ENCODE results near the gene CD40LG.

CD40LG gene

DNA sequence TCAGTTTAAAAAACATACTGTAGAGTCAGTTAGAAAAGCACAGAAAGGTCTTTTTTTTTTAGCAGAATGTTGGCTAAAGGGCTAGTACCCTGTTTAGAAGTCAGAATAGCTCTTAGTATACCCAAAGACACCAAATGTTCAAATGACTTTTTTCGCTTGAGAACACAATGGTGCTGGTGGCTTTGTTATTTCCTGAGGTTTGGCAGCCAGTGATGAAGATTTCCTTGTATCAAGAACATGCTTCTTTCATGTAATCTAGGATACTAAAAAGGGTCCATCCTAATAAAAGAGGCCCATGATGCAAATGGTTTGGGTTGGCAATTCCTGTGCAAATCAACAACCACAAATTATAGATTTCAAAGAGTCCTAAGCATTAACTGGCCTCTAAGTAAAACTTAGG, 21.1 kb upstream of the CD40LG start:
- Histone ChIP-seq H3K9ac (ENCODE audit: low read length) (no peak overlapping the region), H3K4me3 (ENCODE audit: low read length) (no peak overlapping the region), H3K27me3 (ENCODE audit: control insufficient read depth, insufficient read depth, low read length) (no peaks in the 10 kb centered on the region), H3K9me3 (ENCODE audit: control insufficient read depth, low read length) (no peaks in the 10 kb centered on the region), H3K4me1 (ENCODE audit: control insufficient read depth, insufficient read depth, low read length) (no peaks in the 10 kb centered on the region), H3K36me3 (ENCODE audit: control insufficient read depth, insufficient read depth, low read length) (no peaks in the 10 kb centered on the region)

DNA sequence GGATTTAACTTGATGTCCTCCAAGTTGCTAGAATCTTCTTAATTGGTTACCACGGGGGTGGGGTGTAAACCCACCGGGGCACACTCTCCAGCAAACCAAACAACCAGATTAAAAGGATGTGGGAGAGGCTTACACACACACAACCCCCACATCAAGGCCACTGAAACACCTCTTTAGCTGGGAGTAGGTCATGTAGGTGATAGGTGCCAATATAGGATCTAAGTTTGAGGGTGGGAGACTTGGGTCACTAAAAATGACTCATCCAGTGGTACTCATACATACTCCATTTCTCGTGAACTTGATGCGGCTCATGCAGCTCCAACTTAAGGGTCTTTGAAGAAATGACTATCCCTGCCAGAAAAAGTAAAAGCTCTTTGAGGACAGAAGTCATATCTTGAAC, 20.5 kb upstream of the CD40LG start:
- no peak overlapping the region for H3K9ac ChIP-seq (ENCODE audit: low read length)
- no peaks in the 10 kb centered on the region for H3K9me3 ChIP-seq (ENCODE audit: control insufficient read depth, low read length)
- H3K27me3 ChIP-seq (ENCODE audit: control insufficient read depth, insufficient read depth, low read length): no peaks in the 10 kb centered on the region
- H3K4me1 ChIP-seq (ENCODE audit: control insufficient read depth, insufficient read depth, low read length): no peaks in the 10 kb centered on the region
- H3K4me3 ChIP-seq (ENCODE audit: low read length): no peak overlapping the region
- H3K36me3 ChIP-seq (ENCODE audit: control insufficient read depth, insufficient read depth, low read length): no peaks in the 10 kb centered on the region

DNA sequence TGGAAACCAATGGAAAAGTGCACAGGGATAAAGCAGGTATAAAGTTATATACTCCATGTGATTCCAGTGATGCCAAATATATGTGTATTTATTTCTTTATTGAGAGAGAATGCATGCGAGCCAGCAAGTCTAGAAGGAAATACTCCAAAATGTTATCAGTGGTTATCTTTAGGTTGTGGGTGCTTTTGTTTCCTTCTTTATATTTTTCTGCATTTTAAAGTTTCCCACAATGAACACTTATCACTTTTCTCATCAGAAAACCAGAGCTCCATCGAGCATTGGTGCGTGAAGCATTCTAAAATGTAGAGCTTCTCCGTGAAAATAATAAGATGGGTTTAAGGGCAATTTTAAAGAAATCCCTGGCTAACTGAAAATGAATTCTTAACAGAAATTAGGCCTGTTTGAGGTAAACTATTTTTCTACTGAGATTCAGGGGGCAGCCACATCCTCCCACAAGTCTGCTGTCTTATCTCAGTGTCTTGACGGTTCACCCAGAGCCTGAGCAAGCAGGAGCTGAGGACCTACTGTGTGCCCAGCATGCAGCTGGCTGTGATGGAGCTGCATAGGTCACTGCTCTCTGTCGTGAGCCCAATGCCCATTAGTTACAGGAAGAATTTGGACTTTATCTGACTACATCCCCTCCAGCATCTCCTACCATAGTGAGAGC, 18.7 kb upstream of the CD40LG start:
- no peaks in the 10 kb centered on the region for H3K27me3 ChIP-seq (ENCODE audit: control insufficient read depth, insufficient read depth, low read length)
- no peaks in the 10 kb centered on the region for H3K9me3 ChIP-seq (ENCODE audit: control insufficient read depth, low read length)
- no peaks in the 10 kb centered on the region for H3K36me3 ChIP-seq (ENCODE audit: control insufficient read depth, insufficient read depth, low read length)
- H3K4me3 ChIP-seq (ENCODE audit: low read length): no peak overlapping the region
- H3K9ac ChIP-seq (ENCODE audit: low read length): no peak overlapping the region
- no peaks in the 10 kb centered on the region for H3K4me1 ChIP-seq (ENCODE audit: control insufficient read depth, insufficient read depth, low read length)

DNA sequence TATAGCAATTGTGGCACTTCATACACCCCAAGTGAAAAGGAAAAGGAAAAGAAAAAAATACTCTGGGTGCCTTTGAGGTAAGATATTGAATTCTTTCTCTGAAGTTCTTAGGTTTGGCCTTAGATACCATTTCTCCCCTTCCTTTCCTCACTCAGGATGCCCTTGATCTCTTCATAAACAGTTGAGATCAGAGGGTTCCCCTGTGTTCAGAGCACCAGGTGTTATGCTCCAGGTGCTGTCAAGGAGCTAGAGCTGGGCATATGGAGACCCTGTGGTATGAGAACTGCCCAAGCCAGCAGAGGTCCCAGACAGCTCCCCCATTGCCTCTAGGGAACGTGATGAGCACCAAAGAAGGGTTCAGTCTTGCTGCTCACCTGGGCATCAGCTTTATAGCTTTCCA, 17.1 kb upstream of the CD40LG start:
- H3K9ac ChIP-seq (ENCODE audit: low read length): no peak overlapping the region
- no peak overlapping the region for H3K4me3 ChIP-seq (ENCODE audit: low read length)
- H3K4me1 ChIP-seq (ENCODE audit: control insufficient read depth, insufficient read depth, low read length): no peaks in the 10 kb centered on the region
- H3K27me3 ChIP-seq (ENCODE audit: control insufficient read depth, insufficient read depth, low read length): no peaks in the 10 kb centered on the region
- H3K36me3 ChIP-seq (ENCODE audit: control insufficient read depth, insufficient read depth, low read length): no peaks in the 10 kb centered on the region
- no peaks in the 10 kb centered on the region for H3K9me3 ChIP-seq (ENCODE audit: control insufficient read depth, low read length)

DNA sequence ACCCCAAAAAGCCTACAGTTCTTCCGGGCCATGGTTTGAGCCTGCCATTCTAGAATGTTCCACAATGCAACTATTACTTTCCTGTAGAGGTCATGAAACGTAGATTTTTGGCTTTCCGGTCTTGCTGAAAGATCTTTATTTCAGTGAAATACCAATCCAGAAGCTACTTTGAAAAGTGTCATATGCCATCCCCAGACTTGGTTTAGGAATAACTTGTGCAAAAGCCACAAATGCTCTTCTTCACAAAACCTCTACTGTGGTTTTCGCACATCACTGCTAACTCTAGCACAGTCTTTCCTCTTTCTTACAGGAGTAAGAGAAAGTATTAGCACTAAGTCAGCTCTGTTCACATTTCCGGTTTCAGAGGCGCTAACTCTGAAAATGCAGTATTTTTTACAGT, 12.7 kb upstream of the CD40LG start:
- H3K4me1 ChIP-seq (ENCODE audit: control insufficient read depth, insufficient read depth, low read length): no peaks in the 10 kb centered on the region
- H3K9me3 ChIP-seq (ENCODE audit: control insufficient read depth, low read length): no peaks in the 10 kb centered on the region
- H3K27me3 ChIP-seq (ENCODE audit: control insufficient read depth, insufficient read depth, low read length): no peaks in the 10 kb centered on the region
- H3K4me3 ChIP-seq (ENCODE audit: low read length): no peak overlapping the region
- H3K36me3 ChIP-seq (ENCODE audit: control insufficient read depth, insufficient read depth, low read length): no peaks in the 10 kb centered on the region
- H3K9ac ChIP-seq (ENCODE audit: low read length): no peak overlapping the region

DNA sequence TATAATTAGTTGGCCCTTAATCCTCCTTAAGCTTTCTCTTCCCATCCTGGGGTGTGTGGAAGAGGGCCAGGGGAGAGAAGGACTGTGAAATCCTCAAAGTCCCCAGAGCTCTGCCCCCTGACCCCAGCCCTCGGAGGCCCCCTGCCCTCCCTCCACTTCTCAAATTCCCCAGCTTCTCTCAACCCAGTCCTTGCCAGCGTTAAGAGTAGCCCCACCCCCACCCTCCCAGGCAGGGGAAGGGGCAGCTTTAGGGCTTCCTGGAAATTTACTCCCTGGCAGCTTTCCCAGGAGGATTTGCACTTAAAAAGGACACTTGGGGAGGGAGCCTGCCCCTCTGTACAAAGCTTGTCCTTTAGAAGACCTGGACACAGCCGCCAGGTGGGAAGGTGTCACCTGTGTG, 11.8 kb upstream of the CD40LG start:
- Histone ChIP-seq H3K27me3 (ENCODE audit: control insufficient read depth, insufficient read depth, low read length) (no peaks in the 10 kb centered on the region), H3K36me3 (ENCODE audit: control insufficient read depth, insufficient read depth, low read length) (no peaks in the 10 kb centered on the region), H3K4me3 (ENCODE audit: low read length) (no peak overlapping the region), H3K9me3 (ENCODE audit: control insufficient read depth, low read length) (no peaks in the 10 kb centered on the region), H3K9ac (ENCODE audit: low read length) (no peak overlapping the region), H3K4me1 (ENCODE audit: control insufficient read depth, insufficient read depth, low read length) (no peaks in the 10 kb centered on the region)

DNA sequence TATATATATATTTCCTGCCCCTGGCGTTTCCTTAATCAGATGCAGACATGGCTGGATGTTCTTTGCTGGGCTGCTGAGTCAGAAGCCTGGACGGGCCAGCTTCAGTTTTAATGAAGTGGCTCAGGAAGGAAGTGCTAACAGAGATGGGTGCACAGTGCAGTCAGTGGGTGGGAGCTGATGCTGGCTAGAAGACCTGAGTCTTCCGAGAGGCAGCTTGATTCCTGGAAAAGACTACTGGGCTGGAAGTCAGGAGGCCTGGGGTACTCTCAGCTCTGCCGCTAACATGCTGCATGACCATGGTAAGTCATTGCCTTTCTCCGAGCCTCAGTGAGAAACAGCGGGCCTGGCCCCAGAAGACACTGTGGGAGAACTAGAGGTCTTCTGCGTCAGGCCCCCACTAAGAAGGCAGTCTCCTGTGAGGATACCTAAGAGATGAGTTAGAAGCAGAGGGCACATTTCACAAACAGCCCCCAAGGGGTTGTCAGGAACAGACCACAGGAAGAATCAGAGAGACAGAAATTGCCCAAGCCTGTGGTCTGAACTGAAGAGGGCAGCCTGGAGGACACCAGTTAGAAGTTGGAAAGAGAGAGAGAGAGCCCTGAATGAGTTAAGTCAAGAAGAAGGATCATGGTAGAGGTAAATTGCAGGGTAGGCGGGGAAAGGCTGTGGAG, 8.3 kb upstream of the CD40LG start:
- H3K9me3 ChIP-seq (ENCODE audit: control insufficient read depth, low read length): no peaks in the 10 kb centered on the region
- H3K27me3 ChIP-seq (ENCODE audit: control insufficient read depth, insufficient read depth, low read length): no peaks in the 10 kb centered on the region
- no peaks in the 10 kb centered on the region for H3K4me1 ChIP-seq (ENCODE audit: control insufficient read depth, insufficient read depth, low read length)
- no peaks in the 10 kb centered on the region for H3K36me3 ChIP-seq (ENCODE audit: control insufficient read depth, insufficient read depth, low read length)
- H3K4me3 ChIP-seq (ENCODE audit: low read length): no peak overlapping the region
- H3K9ac ChIP-seq (ENCODE audit: low read length): no peak overlapping the region

DNA sequence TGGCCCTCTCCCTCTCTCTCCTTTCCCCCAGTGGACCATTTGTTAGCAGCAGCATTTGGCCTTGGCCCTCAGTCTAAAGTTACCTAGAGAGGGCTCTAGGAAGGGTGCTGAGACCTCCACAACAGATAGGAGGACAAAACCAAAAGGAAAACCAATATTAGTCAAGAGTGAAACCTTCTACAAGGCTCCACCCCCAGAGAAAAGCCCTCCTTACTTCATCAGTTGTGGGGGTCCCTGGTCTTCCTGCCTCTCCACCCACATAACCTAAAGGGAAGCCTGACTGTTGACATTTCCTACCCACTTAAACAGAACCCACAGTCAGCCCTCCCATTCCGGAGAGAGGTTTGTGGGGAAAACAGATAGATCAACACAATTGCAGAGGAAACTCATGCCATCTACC, 4.7 kb upstream of the CD40LG start:
- Histone ChIP-seq H3K36me3 (ENCODE audit: control insufficient read depth, insufficient read depth, low read length) (no peaks in the 10 kb centered on the region), H3K9ac (ENCODE audit: low read length) (no peak overlapping the region), H3K27me3 (ENCODE audit: control insufficient read depth, insufficient read depth, low read length) (no peaks in the 10 kb centered on the region), H3K4me3 (ENCODE audit: low read length) (no peak overlapping the region), H3K9me3 (ENCODE audit: control insufficient read depth, low read length) (no peaks in the 10 kb centered on the region), H3K4me1 (ENCODE audit: control insufficient read depth, insufficient read depth, low read length) (no peaks in the 10 kb centered on the region)

DNA sequence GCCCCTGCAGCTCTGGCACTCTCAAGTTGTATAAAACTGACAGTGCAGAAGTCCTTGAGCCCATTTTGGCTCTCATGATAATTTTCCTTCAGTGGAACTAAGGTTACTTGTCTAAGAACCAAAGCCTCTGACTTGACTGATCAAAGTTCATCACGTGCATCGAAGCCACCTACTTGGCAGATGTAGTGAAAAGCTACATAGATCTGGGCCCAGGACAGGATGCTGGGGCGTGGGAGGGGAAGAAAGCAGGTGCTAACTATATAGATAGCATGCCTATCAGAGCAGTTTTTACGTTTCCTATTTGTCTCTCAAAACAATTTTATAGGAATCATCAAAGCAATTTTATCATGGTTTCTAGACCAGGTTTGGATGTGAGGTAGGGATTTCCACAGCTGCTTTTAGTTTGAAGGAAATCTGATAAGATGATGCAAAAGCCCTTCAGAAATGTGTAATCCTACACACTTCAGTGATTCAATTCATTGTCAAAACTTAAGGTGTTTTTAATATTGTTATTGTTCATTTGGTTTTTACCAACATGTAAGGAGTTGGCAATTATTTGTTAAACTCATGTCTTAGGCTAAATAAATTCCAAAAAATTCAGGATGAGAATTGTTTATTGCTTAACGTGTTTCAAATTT, 1.2 kb upstream of the CD40LG start:
- no peak overlapping the region for H3K4me3 ChIP-seq (ENCODE audit: low read length)
- H3K36me3 ChIP-seq (ENCODE audit: control insufficient read depth, insufficient read depth, low read length): no peaks in the 10 kb centered on the region
- no peaks in the 10 kb centered on the region for H3K27me3 ChIP-seq (ENCODE audit: control insufficient read depth, insufficient read depth, low read length)
- no peaks in the 10 kb centered on the region for H3K4me1 ChIP-seq (ENCODE audit: control insufficient read depth, insufficient read depth, low read length)
- H3K9ac ChIP-seq (ENCODE audit: low read length): no peak overlapping the region
- no peaks in the 10 kb centered on the region for H3K9me3 ChIP-seq (ENCODE audit: control insufficient read depth, low read length)

DNA sequence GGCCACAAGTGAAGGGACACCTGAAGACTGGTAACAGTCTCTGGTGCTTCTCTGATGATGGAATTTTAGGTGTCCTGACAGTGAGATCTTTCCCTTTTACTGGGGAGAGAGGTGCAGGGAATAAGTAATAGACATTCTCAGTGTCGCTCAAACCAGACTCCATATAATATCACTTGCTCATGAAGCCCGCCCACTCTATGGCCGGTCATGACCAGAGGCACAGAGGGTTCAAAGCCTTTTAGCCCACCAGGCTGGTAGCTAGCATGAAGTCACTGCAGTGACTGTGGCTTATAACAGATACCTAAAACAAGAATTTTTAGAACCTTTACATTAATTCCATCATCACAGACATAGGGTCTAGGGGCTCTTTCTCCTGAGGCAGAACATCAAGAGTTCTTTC, 2.9 kb downstream of the CD40LG start:
- no peaks in the 10 kb centered on the region for H3K27me3 ChIP-seq (ENCODE audit: control insufficient read depth, insufficient read depth, low read length)
- no peak overlapping the region for H3K4me3 ChIP-seq (ENCODE audit: low read length)
- H3K4me1 ChIP-seq (ENCODE audit: control insufficient read depth, insufficient read depth, low read length): no peaks in the 10 kb centered on the region
- no peak overlapping the region for H3K9ac ChIP-seq (ENCODE audit: low read length)
- no peaks in the 10 kb centered on the region for H3K36me3 ChIP-seq (ENCODE audit: control insufficient read depth, insufficient read depth, low read length)
- no peaks in the 10 kb centered on the region for H3K9me3 ChIP-seq (ENCODE audit: control insufficient read depth, low read length)

DNA sequence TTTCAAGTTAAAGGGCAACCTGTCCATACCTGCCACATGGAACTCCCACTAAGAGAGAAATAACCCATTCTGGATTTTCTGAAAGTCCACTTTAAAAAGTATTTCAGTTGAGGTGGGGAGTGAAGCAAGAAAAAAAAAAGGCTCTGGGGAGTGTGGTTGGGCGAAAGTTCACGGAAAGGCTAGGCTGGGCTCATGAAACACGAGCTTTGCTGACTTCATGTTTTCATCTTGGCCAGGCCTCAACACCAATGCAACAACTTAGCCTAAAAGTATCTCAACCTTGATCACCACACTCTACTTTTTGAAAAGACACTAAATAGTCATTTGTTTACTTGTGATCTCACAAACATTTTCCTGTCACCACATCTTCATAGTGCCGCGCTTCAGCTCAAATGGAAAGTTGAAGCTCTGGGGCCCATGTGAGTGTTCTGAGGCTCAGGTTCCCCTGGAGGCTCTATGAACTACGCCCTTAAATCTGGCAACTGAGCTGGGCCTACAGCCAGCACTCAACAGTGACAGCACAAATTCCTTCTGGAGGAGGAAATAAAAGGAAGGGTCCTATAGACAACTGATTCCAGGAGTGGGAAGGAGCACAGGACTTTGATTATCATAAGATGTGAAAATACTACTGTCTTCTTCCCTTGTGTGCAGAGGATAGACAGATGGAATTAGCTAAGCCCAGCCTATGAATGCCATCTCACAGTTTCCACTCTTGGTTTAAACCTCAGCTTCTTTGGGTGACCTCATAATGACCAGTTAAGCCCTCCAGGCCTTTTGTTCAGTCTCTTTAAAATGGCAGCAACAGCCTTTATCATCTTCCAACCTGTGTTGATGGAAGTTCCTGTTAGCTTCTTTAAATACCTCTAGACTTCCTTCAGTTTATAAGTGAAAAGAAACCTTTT, 5.1 kb downstream of the CD40LG start:
- no peaks in the 10 kb centered on the region for H3K36me3 ChIP-seq (ENCODE audit: control insufficient read depth, insufficient read depth, low read length)
- no peak overlapping the region for H3K9ac ChIP-seq (ENCODE audit: low read length)
- no peak overlapping the region for H3K4me3 ChIP-seq (ENCODE audit: low read length)
- H3K27me3 ChIP-seq (ENCODE audit: control insufficient read depth, insufficient read depth, low read length): no peaks in the 10 kb centered on the region
- no peaks in the 10 kb centered on the region for H3K9me3 ChIP-seq (ENCODE audit: control insufficient read depth, low read length)
- no peaks in the 10 kb centered on the region for H3K4me1 ChIP-seq (ENCODE audit: control insufficient read depth, insufficient read depth, low read length)
